GM18526 (cell line): ENCODE data around the gene PLEKHH3.

ENCODE experiments used
- POLR2A ChIP-seq: IDR thresholded peaks from 3 replicates; pipeline ENCODE4 v1.6.1; 2011; ENCODE audit not compliant: insufficient read length; ENCODE audit errors: extremely low read depth

PLEKHH3 gene

DNA sequence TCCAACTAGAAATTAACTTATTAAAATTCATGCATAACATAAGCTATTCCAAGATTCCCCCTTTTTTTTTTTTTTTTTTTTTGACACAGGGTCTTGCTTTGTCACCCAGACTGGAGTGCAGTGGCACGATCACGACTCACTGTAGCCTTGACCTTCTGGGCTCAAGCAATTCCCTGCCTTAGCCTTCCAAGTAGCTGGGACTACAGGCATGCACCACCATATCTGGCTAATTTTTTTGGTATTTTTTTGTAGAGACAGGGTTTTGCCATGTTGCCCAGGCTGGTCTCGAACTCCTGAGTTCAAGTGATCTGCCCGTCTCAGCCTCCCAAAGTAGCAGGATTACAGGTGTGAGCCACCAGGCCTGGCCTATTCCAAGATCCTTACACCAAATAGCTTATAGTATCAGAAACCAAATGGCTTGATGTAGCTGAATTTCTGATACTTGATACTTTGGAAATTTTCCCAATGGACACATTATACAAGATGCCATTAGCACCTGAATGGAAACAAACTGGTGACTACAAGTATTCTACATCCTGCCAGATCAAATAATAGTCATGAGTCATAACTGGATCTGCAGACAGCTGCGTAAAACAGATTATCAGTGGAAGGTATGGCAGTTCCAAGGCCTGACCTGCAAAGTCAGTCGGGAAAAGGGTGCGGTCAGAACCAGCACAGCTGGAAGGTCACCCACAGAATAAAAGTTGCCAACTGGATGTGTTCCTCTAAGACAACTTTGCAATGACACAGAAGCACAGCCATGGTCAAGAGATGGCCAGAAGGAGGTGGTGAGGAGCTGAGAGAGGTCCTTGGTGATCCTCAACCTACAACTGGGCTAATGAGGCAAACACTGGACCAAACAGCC, 52.8 kb downstream of the PLEKHH3 start:
- no peak for TF ChIP-seq POLR2A

DNA sequence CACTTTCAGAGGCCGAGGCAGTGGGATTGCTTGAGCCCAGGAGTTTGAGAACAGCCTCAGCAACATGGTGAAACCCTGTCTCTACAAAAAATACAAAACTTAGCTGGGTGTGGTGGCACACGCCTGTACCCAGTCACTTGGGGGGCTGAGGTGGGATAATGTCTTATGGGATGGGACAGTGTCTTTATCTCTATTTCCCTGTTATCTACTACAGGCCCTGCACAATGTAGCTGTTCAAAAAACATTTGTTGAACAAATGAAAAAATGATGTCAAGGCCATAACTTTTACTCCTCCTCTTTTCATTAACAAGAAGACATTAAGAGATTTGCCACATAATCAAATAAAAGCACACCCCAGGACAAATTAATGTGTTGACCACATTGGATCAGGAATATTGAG, 53.5 kb downstream of the PLEKHH3 start:
- no peak for TF ChIP-seq POLR2A

DNA sequence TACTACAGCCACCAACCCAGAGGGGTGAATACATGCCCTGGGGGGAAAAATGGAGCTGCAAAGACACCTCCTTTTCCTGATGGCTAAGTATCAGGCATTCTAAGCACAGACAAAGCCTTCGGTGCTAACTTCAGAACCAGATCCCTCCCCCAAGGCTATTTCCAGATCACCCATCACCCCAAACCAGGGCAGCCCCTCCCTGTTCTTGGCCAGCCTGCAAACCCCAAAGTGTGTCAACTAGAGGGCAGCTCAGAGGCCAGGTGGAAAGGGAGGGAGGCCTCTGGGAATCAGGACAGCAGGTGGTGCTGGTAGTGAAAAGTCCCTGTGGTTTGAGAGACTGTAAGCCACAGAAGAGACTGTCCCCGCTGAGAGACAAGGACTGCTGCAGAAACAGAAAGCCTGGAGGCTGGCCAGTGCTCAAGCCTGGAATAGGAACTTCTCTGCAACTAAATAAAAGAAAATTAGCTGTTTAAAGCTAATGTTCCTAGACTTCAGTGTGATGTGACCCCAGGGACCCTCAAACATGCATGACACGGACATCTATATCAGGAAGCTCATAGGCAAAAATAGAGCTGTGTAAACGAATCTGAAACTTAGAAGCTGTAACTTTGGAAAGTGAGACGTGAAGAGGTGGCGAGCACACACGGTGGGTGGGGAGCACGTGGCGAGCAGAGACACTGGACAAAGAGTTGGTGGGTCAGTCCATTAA, 58.2 kb downstream of the PLEKHH3 start:
- peak; percentile 53 for TF ChIP-seq POLR2A

DNA sequence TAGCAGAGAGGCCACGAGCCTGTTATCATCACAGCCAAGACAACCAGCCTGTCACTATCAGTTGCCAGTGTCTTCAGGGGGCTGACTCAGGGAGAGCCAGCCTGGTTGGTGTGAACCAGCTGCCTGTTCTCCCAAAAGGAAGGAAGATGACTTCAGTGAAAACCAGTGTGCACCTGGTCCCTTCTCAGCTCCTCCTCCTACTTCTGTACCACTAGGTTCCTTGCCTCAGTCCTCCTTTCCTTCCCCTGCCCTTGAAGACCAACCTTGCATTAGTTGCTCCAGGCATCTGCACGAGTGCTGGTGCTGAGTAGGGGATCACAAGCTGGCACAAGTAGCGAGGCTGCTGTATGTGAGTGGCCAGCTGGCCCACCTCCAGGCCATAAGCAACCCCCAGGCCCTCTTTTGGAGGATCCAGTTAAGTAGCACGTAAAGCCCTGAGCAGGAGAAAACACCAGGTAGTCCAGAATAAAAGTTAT, 58.8 kb downstream of the PLEKHH3 start:
- TF ChIP-seq POLR2A, result peak; percentile 55
